Epithelial cell of esophagus (primary cell): ENCODE measurements around the gene TAF4B.
"Not testable (repeated sequence)": the region's sequence is repeated elsewhere in the genome, so short reads cannot be mapped to it uniquely, and the experiment has no call there.

Source experiments
- DNase-seq: peaks from one replicate; pipeline ENCODE4 v3.0.0; 2010; ENCODE audit warnings: low read depth
- H3K4me3 ChIP-seq: 2 replicates; pipeline ENCODE4 v1.5.1; 2011; ENCODE audit warnings: mild to moderate bottlenecking, low read length, control low read depth
- TF ChIP-seq, protein P1 (sequence below): IDR thresholded peaks from 2 replicates; pipeline ENCODE4 v1.5.1; 2011; ENCODE audit warnings: low read depth, mild to moderate bottlenecking, low read length, control low read depth, inconsistent platforms; ENCODE audit not compliant: insufficient read depth; ENCODE audit errors: missing control alignments

Gene TAF4B

DNA sequence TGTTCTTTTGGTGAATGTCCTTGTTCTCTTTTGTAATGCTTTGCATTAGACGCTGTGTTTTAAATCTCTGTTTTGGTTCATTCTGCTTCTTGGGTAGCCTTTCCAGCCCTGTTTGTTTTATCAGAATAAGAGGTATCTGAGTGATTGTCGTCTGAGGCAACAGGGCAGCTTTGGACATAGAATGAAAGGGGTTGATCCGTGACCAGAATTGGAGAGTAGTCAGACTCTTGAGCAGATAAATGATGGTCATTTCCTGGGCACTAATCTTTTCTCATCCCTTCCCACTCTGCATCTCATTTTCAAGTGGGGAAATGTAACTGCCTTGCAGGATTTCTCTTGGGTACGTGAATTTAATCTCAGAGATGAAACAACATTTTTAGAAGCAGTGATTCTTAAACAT lies 61.4 kb downstream of the TAF4B start:
- TF ChIP-seq, protein P1, sequence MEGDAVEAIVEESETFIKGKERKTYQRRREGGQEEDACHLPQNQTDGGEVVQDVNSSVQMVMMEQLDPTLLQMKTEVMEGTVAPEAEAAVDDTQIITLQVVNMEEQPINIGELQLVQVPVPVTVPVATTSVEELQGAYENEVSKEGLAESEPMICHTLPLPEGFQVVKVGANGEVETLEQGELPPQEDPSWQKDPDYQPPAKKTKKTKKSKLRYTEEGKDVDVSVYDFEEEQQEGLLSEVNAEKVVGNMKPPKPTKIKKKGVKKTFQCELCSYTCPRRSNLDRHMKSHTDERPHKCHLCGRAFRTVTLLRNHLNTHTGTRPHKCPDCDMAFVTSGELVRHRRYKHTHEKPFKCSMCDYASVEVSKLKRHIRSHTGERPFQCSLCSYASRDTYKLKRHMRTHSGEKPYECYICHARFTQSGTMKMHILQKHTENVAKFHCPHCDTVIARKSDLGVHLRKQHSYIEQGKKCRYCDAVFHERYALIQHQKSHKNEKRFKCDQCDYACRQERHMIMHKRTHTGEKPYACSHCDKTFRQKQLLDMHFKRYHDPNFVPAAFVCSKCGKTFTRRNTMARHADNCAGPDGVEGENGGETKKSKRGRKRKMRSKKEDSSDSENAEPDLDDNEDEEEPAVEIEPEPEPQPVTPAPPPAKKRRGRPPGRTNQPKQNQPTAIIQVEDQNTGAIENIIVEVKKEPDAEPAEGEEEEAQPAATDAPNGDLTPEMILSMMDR = no peak
- H3K4me3 ChIP-seq = no peak overlapping the region
- DNase-seq = no peak

DNA sequence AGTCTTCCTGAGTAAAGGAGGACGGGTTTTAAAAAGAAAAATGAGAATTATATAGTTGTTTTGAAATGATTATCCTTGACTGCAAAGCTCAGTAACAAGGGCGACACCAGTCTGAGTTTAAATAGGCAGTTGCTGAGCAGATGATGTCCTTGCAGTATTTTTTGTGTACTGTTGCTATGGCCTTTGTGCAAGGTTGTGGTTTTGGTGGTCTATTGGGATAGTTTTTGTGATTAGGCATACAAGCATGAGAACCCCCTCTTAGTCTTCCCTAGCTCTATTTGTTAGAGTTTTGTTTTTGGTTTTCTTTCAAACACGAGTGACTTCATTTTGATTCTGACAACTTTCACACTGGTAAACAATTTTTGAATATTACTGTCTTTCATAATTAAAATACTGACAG lies 64.1 kb downstream of the TAF4B start:
- no peak overlapping the region for H3K4me3 ChIP-seq
- no peak for DNase-seq
- TF ChIP-seq, protein P1 = no peak

DNA sequence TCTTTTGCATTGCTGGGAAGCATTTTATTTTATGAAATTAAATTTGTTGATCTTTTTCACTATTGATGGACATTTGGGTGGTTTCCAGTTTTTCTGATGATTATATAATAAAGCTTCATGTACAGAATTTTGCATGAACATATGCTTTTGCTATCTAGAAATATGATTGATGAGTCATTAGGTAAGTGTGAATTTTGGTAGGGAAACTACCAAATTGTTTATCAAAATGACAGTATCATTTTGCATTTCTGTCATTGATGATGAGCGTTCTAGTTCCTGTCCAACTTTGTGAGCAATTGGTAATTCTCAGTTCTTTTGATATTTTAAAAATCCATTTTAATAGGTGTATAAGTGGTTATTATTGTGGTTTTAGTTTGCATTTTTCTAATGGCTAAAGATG lies 67.7 kb downstream of the TAF4B start:
- TF ChIP-seq, protein P1 = no peak
- DNase-seq = no peak
- H3K4me3 ChIP-seq = no peak overlapping the region

DNA sequence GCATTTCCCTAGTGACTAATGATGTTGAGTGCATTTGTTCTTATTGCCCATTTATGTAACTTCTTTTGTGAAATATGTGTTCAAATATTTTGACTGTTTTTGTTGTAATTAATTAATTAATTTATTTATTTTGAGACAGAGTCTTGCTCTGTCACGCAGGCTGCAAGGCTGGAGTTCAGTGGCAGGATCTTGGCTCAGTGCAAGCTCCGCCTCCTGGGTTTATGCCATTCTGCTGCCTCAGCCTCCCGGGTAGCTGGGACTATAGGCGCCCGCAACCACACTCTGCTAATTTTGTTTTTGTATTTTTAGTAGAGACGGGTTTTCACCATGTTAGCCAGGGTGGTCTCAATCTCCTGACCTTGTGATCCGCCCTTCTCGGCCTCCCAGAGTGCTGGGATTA lies 71.9 kb downstream of the TAF4B start:
- TF ChIP-seq, protein P1 = no peak
- no peak for DNase-seq

DNA sequence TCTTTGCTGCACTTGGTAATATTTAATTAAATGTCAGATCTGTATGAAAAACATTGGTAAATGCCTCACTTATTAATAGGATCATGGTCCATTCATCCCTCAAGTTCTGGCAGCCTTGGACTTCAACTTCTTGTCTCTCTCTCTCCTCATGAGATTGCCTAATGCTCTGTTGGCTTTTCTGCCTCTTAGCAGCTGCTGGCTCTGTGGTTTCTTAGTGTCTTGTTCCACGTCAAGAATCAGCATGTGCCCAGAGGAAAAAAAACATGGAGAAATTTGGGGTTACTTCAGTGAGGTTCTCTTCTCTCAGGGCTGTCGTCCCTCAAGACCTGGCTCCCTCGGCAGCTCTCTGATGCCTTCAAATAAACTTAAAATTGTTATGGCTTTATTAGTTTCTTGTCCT lies 75.4 kb downstream of the TAF4B start:
- no peak overlapping the region for H3K4me3 ChIP-seq
- peak; percentile 20 for DNase-seq
- TF ChIP-seq, protein P1 = no peak

More for the DNA sequence above, 71.9 kb downstream of the TAF4B start:
- no peak overlapping the region for H3K4me3 ChIP-seq

DNA sequence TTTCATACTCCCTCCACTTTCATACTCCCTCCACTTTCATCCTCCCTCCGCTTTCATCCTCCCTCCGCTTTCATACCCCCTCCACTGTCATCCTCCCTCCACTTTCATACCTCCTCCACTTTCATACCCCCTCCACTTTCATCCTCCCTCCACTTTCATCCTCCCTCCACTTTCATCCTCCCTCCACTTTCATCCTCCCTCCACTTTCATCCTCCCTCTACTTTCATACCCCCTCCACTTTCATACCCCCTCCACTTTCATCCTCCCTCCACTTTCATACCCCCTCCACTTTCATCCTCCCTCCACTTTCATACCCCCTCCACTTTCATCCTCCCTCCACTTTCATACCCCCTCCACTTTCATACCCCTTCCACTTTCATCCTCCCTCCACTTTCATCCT lies 77.0 kb downstream of the TAF4B start:
- not testable (repeated sequence) for DNase-seq, H3K4me3 ChIP-seq

DNA sequence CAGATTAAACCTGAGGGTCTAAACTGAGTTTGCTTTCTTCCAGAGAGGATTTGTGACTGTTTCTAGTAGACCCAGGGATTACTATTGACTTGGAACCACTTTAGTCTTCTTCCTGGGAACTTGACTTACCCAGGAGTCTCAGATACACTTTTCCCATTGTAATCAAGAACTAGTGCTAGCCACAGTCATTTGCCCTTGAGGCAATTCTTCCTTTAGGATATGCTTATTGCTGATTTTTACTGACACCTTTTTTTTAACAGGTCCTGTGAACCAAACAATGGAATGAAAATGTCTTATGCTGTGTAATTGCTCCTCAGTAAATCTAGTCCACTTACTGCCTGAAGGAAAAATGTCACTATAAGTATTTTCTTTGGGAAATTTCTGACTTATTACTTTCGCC lies 78.3 kb downstream of the TAF4B start:
- H3K4me3 ChIP-seq = no peak overlapping the region
- DNase-seq = peak; percentile 21
- TF ChIP-seq, protein P1 = no peak

DNA sequence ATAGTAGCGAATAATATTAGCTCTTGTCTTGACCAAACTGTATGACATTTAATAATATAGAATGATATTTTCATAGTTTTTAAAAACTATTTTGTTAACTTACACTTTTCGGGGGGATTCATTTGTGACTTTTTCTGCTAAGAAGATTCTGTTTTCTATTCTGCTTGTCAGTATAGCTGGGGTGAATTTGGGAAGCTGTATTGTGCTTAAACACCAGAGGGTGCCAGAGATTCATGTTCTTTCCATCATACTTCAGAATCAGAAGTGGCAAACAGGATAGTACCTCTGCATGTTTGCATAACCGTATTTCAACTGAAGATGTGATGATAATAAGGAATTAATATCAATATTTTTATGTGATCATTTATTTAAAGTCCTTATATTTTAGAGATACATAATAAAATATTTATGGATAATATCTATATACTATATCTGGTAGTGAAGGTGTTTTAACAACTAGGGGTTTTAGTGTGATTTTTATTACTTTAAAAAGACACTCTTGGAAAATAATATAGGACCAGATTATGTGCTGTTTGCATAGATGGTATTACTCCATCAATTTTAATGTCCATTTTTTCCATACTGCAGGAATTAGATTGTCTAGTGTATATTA lies 81.0 kb downstream of the TAF4B start:
- no peak overlapping the region for H3K4me3 ChIP-seq
- DNase-seq = peak; percentile 72
- TF ChIP-seq, protein P1 = peak; percentile 83
